Mammary epithelial cell (primary cell): ENCODE results near the gene FGF1.

Source experiments
- CTCF ChIP-seq, 2 donors: IDR thresholded peaks in 1 of 2; conservative IDR thresholded peaks in 1 of 2; 2 replicates each; pipeline ENCODE4 v1.5.1; 2011 to 2012; ENCODE audit warnings: inconsistent platforms in 2 of 2, low read length in 2 of 2, mild to moderate bottlenecking in 2 of 2, control low read depth in 1 of 2, low read depth in 1 of 2; ENCODE audit not compliant: insufficient read depth in 1 of 2; ENCODE audit errors: extremely low read depth in 1 of 2
- EZH2 ChIP-seq: IDR thresholded peaks from 2 replicates; pipeline ENCODE4 v1.6.1; 2012; ENCODE audit warnings: low read length, inconsistent platforms, borderline replicate concordance

- TF ChIP-seq CTCF (conservative IDR thresholded peaks at IDR 0.05 in 1 of 2, IDR thresholded peaks at IDR 0.05 in 1 of 2; ENCODE audit: extremely low read depth in 1 of 2, insufficient read depth in 1 of 2, low read depth in 1 of 2, low read length in 2 of 2) (no peak), EZH2 (no peak)
Observed at GRCh38 chr5:142667831-142668230, 18.1 kb downstream of the FGF1 start.
